NCI-H510A (cell line): Measurements from ENCODE around the gene KIAA1755.

ENCODE experiments used
- DNase-seq: peaks from one replicate; lab custom pipeline; 2025; lab: John Stamatoyannopoulos, UW

The KIAA1755 gene

GRCh38 chr20:38219006-38219950 is 41.3 kb downstream of the KIAA1755 start:
- no peak for DNase-seq

GRCh38 chr20:38218566-38218885 is 42.0 kb downstream of the KIAA1755 start:
- DNase-seq, result no peak

GRCh38 chr20:38217791-38218565 is 42.6 kb downstream of the KIAA1755 start:
- DNase-seq, result no peak

- no peak for DNase-seq
Measured at GRCh38 chr20:38216746-38217595, 43.6 kb downstream of the KIAA1755 start.

- no peak for DNase-seq
Measured at GRCh38 chr20:38216201-38216600, 44.3 kb downstream of the KIAA1755 start.

- DNase-seq, result no peak
Measured at GRCh38 chr20:38215194-38216182, 45.0 kb downstream of the KIAA1755 start.

- no peak for DNase-seq
Measured at GRCh38 chr20:38214256-38215193, 46.0 kb downstream of the KIAA1755 start.

GRCh38 chr20:38213607-38213940 is 47.0 kb downstream of the KIAA1755 start:
- DNase-seq, result no peak

GRCh38 chr20:38212806-38213606 is 47.5 kb downstream of the KIAA1755 start:
- no peak for DNase-seq

- DNase-seq, result peak; percentile 9
Measured at GRCh38 chr20:38211200-38212097, 49.1 kb downstream of the KIAA1755 start.

GRCh38 chr20:38210741-38211140 is 49.8 kb downstream of the KIAA1755 start:
- DNase-seq, result no peak

- no peak for DNase-seq
Measured at GRCh38 chr20:38209736-38210405, 50.7 kb downstream of the KIAA1755 start.

GRCh38 chr20:38209054-38209675 is 51.4 kb downstream of the KIAA1755 start:
- no peak for DNase-seq

GRCh38 chr20:38208523-38208922 is 52.0 kb downstream of the KIAA1755 start:
- DNase-seq, result no peak

- DNase-seq, result no peak
Measured at GRCh38 chr20:38208088-38208487, 52.4 kb downstream of the KIAA1755 start.

GRCh38 chr20:38207621-38208020 is 52.9 kb downstream of the KIAA1755 start:
- DNase-seq, result no peak

- no peak for DNase-seq
Measured at GRCh38 chr20:38205001-38205400, 55.5 kb downstream of the KIAA1755 start.
